Measurements from ENCODE around the gene SEC14L3.

The SEC14L3 gene

GRCh38 chr22:30441088-30441487, 30.7 kb downstream of the SEC14L3 start:
- no peak for DNase-seq

- DNase-seq, result no peak
Observed at GRCh38 chr22:30439836-30440235, 32.0 kb downstream of the SEC14L3 start.

GRCh38 chr22:30439226-30439625, 32.6 kb downstream of the SEC14L3 start:
- DNase-seq, result no peak

GRCh38 chr22:30438559-30438958, 33.3 kb downstream of the SEC14L3 start:
- no peak for DNase-seq

- no peak for DNase-seq
Observed at GRCh38 chr22:30436196-30436595, 35.6 kb downstream of the SEC14L3 start.

GRCh38 chr22:30435674-30436126, 36.1 kb downstream of the SEC14L3 start:
- DNase-seq, result peak; percentile 95

- DNase-seq, result peak; percentile 15
Observed at GRCh38 chr22:30434843-30435242, 37.0 kb downstream of the SEC14L3 start.

GRCh38 chr22:30433773-30434172, 38.0 kb downstream of the SEC14L3 start:
- DNase-seq, result no peak

GRCh38 chr22:30433227-30433626, 38.6 kb downstream of the SEC14L3 start:
- DNase-seq, result no peak

GRCh38 chr22:30432520-30432919, 39.3 kb downstream of the SEC14L3 start:
- no peak for DNase-seq

GRCh38 chr22:30432096-30432495, 39.7 kb downstream of the SEC14L3 start:
- no peak for DNase-seq

- no peak for DNase-seq
Observed at GRCh38 chr22:30430933-30431332, 40.9 kb downstream of the SEC14L3 start.

GRCh38 chr22:30429887-30430286, 41.9 kb downstream of the SEC14L3 start:
- DNase-seq, result no peak

GRCh38 chr22:30427871-30428270, 43.9 kb downstream of the SEC14L3 start:
- DNase-seq, result no peak

GRCh38 chr22:30426388-30427353, 45.1 kb downstream of the SEC14L3 start:
- peak; percentile 92 for DNase-seq

GRCh38 chr22:30425616-30426387, 46.0 kb downstream of the SEC14L3 start, which contains the start of gene MTFP1:
Gene MTFP1, plus strand, starts transcription at chr22:30425768. Its CDS starts 112 bp downstream, at chr22:30425880.
- DNase-seq, result peak; percentile 62

- DNase-seq, result no peak
Observed at GRCh38 chr22:30425327-30425615, 46.5 kb downstream of the SEC14L3 start.

GRCh38 chr22:30424534-30425326, 47.1 kb downstream of the SEC14L3 start:
- no peak for DNase-seq

GRCh38 chr22:30423959-30424533, 47.8 kb downstream of the SEC14L3 start:
- peak; percentile 100 for DNase-seq

GRCh38 chr22:30423301-30423958, 48.4 kb downstream of the SEC14L3 start:
- DNase-seq, result no peak

GRCh38 chr22:30422481-30423300, 49.1 kb downstream of the SEC14L3 start:
- DNase-seq, result peak; percentile 15

Measured in CD4-positive, alpha-beta T cell treated with Interleukin-17A for 1 hour (primary cell).